Esophagus squamous epithelium (tissue), 5 donors: ENCODE results near the gene TCP11. TPM values are rescaled to one million over a fixed set of nuclear protein-coding genes. Genes with fewer than 3 reads are reported as not detected.
"Not testable (repeated sequence)": the region's sequence is repeated elsewhere in the genome, so short reads cannot be mapped to it uniquely, and the experiment has no call there.

Experiments used
- DNase-seq: peaks from one replicate; lab custom pipeline; 2025; lab: John Stamatoyannopoulos, UW
- H3K27ac ChIP-seq, 4 donors: fragments of 200-600 bp; sonication (generic); one replicate each; pipeline ENCODE4 v1.5.1; 2016 to 2019; ENCODE audit warnings: mild to moderate bottlenecking in 1 of 4
- H3K27me3 ChIP-seq, 4 donors: fragments of 200-600 bp; sonication (generic); 1 replicate in 3 of 4; 2 replicates in 1 of 4; pipeline versions ENCODE4 v1.5.1 to v1.6.0; 2017 to 2021; ENCODE audit warnings: antibody characterized with exemption in 1 of 4
- H3K36me3 ChIP-seq, 3 donors: fragments of 200-600 bp; sonication (generic); one replicate each; pipeline ENCODE4 v1.5.1; 2016 to 2019
- H3K4me1 ChIP-seq, 3 donors: fragments of 200-600 bp; sonication (generic); one replicate each; pipeline ENCODE4 v1.5.1; 2017 to 2019
- H3K4me3 ChIP-seq, 4 donors: fragments of 200-600 bp; sonication (generic); 1 replicate in 3 of 4; 2 replicates in 1 of 4; pipeline ENCODE4 v1.5.1; 2016 to 2019; ENCODE audit warnings: mild to moderate bottlenecking in 2 of 4, moderate library complexity in 1 of 4
- H3K9me3 ChIP-seq, 3 donors: fragments of 200-600 bp; sonication (generic); one replicate each; pipeline ENCODE4 v1.5.1; 2016 to 2019
- CTCF ChIP-seq, 6 experiments: fragments of 450-650 bp in 4 of 6; fragments of 200-600 bp in 2 of 6; sonication (generic) in 2 of 6; IDR thresholded peaks; one replicate each; pipeline ENCODE4 v1.5.1; 2016 to 2019; ENCODE audit warnings: antibody characterized with exemption in 6 of 6, mild to moderate bottlenecking in 4 of 6, moderate library complexity in 4 of 6
- POLR2A ChIP-seq, 4 donors: fragments of 450-650 bp; IDR thresholded peaks; one replicate each; pipeline ENCODE4 v1.6.1; 2017; ENCODE audit warnings: antibody characterized with exemption in 4 of 4, mild to moderate bottlenecking in 4 of 4, moderate library complexity in 3 of 4
- WGBS, 2 donors: methylation state at CpG; one replicate each; pipeline ENCODE4 v1.1.5; 2018; 5-methylcytosine and 5-hydroxymethylcytosine counted together
- intact Hi-C: fragments of 100-400 bp; cut with DNase I; formaldehyde crosslinking; loops from one replicate; pipeline ENCODE4 v1.15.0; 2022
- total RNA-seq, 4 donors: library from RNA; depleted of rRNA; stranded (reverse); fragments of >200 nt; gene quantifications; one replicate each; pipeline ENCODE4 v1.1.0, GENCODE V29; 2016
- donor health status: DM: yes; HTN: yes; CAD: no.

The TCP11 gene
- total RNA-seq, 4 donors from 2014 or later: 0.64 TPM; not detected in 3

- H3K36me3 ChIP-seq: no peaks in the 10 kb centered on the region
- H3K4me1 ChIP-seq: peaks cover 0 to 20% (median 13%) of the 10 kb centered on the region in 3 donors
- H3K4me3 ChIP-seq: no peak overlapping the region
- peaks cover 0 to 18% (median 0%) of the 10 kb centered on the region in 4 donors for H3K27me3 ChIP-seq
- H3K27ac ChIP-seq: no peak overlapping the region
- intact Hi-C loops: no loop called here
- TF ChIP-seq POLR2A (IDR thresholded peaks at IDR 0.05): no peak
- TF ChIP-seq CTCF (IDR thresholded peaks at IDR 0.05): no peak
- H3K9me3 ChIP-seq: no peaks in the 10 kb centered on the region
- WGBS, 2 donors: 66 to 67% methylated on average over 2 of the region's 2 CpGs
- DNase-seq: no peak
Observed at GRCh38 chr6:35139470-35139869, 1.7 kb downstream of the TCP11 start.

- H3K36me3 ChIP-seq, H3K4me3 ChIP-seq, intact Hi-C loops, H3K27ac ChIP-seq, H3K9me3 ChIP-seq, DNase-seq: not testable (repeated sequence)
- 64 to 76% methylated on average over 3 of the region's 3 CpGs for WGBS, 2 donors
- peaks cover 0 to 20% (median 13%) of the 10 kb centered on the region in 3 donors for H3K4me1 ChIP-seq
- peaks cover 0 to 18% (median 0%) of the 10 kb centered on the region in 4 donors for H3K27me3 ChIP-seq
Observed at GRCh38 chr6:35138191-35138590, 2.9 kb downstream of the TCP11 start.

GRCh38 chr6:35136185-35136584, 5.0 kb downstream of the TCP11 start:
- Histone ChIP-seq H3K36me3 (no peaks in the 10 kb centered on the region), H3K4me3 (no peak overlapping the region), H3K9me3 (no peaks in the 10 kb centered on the region), H3K27me3 (peaks cover 0 to 9% (median 0%) of the 10 kb centered on the region in 4 donors), H3K4me1 (peaks cover 0 to 16% (median 12%) of the 10 kb centered on the region in 3 donors), H3K27ac (no peak overlapping the region)
- no peak for DNase-seq
- WGBS, 2 donors: 66 to 67% methylated on average over 3 of the region's 4 CpGs
- no peak for TF ChIP-seq CTCF (IDR thresholded peaks at IDR 0.05)
- no peak for TF ChIP-seq POLR2A (IDR thresholded peaks at IDR 0.05)
- intact Hi-C loops: no loop called here

- TF ChIP-seq POLR2A (IDR thresholded peaks at IDR 0.05): no peak
- no peak for TF ChIP-seq CTCF (IDR thresholded peaks at IDR 0.05)
- DNase-seq: no peak
- WGBS, 2 donors: 74 to 81% methylated on average over 3 of the region's 3 CpGs
- Histone ChIP-seq H3K27me3 (no peaks in the 10 kb centered on the region), H3K9me3 (no peaks in the 10 kb centered on the region), H3K4me3 (no peak overlapping the region), H3K36me3 (no peaks in the 10 kb centered on the region), H3K4me1 (no peaks in the 10 kb centered on the region), H3K27ac (no peak overlapping the region)
- intact Hi-C loops: no loop called here
Observed at GRCh38 chr6:35128496-35128895, 12.6 kb downstream of the TCP11 start.

GRCh38 chr6:35128042-35128441, 13.1 kb downstream of the TCP11 start:
- no peak overlapping the region for H3K27ac ChIP-seq
- no peaks in the 10 kb centered on the region for H3K36me3 ChIP-seq
- 60 to 71% methylated on average over 4 of the region's 4 CpGs for WGBS, 2 donors
- TF ChIP-seq POLR2A (IDR thresholded peaks at IDR 0.05) (no peak), CTCF (IDR thresholded peaks at IDR 0.05) (no peak)
- intact Hi-C loops: no loop called here
- H3K4me1 ChIP-seq: no peaks in the 10 kb centered on the region
- DNase-seq: no peak
- H3K27me3 ChIP-seq: no peaks in the 10 kb centered on the region
- no peak overlapping the region for H3K4me3 ChIP-seq
- H3K9me3 ChIP-seq: peaks cover 0 to under 1% (median 0%) of the 10 kb centered on the region in 3 donors

- H3K27ac ChIP-seq: no peak overlapping the region
- no peaks in the 10 kb centered on the region for H3K27me3 ChIP-seq
- H3K4me1 ChIP-seq: no peaks in the 10 kb centered on the region
- H3K36me3 ChIP-seq: no peaks in the 10 kb centered on the region
- intact Hi-C loops: no loop called here
- no peak overlapping the region for H3K4me3 ChIP-seq
- 71 to 77% methylated on average over 1 of the region's 1 CpG for WGBS, 2 donors
- TF ChIP-seq POLR2A (IDR thresholded peaks at IDR 0.05) (no peak), CTCF (IDR thresholded peaks at IDR 0.05) (no peak)
- DNase-seq: no peak
- H3K9me3 ChIP-seq: peaks cover 0 to 3% (median 0%) of the 10 kb centered on the region in 3 donors
Observed at GRCh38 chr6:35124356-35124755, 16.8 kb downstream of the TCP11 start.
